PC-9 (cell line): ENCODE results near the gene RAB10.

ENCODE experiments used
- EZH2 ChIP-seq: fragments of 200-600 bp; sonication (generic); IDR thresholded peaks from 2 replicates; pipeline ENCODE4 v1.8.0; 2017; ENCODE audit warnings: antibody characterized with exemption, low read depth
- TF ChIP-seq, protein P1 (sequence below): fragments of 200-600 bp; sonication (generic); conservative IDR thresholded peaks from 2 replicates; pipeline ENCODE4 v1.6.1; 2017; ENCODE audit warnings: mixed run types, antibody characterized with exemption, mild to moderate bottlenecking, moderate library complexity

DNA sequence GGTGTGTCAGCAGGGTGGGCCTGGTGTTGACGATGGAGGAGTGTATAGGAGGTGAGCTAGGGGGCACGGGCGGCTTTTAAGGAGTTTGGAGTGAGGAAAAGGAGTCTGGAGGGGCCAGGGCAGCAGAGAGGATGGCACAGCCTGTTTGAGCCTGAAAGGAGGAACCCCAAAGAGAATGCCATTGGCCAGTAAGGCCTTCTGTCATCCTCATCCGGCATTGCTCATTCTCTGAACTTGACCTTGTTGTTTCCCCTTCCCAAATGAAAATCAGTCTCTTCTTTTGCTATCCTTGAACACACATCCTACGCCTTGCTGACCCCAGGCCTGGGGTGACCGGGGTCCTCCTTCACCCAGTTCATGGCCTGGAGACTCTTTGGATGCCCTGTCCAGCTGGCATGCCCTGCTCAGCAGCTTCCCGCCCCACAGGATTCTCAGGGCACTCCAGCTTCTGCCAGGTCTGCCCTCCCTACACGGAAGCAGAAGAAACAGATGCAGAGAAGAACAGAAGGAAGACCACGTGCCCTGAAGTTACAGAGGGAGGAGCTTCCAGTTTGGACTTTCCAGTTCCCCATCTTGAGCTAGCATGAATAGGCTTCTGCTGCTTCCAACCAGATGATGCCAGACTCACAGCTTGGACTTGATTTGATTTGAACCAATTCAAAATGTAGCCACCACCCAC is 31.1 kb upstream of the RAB10 start:
- TF ChIP-seq, protein P1, sequence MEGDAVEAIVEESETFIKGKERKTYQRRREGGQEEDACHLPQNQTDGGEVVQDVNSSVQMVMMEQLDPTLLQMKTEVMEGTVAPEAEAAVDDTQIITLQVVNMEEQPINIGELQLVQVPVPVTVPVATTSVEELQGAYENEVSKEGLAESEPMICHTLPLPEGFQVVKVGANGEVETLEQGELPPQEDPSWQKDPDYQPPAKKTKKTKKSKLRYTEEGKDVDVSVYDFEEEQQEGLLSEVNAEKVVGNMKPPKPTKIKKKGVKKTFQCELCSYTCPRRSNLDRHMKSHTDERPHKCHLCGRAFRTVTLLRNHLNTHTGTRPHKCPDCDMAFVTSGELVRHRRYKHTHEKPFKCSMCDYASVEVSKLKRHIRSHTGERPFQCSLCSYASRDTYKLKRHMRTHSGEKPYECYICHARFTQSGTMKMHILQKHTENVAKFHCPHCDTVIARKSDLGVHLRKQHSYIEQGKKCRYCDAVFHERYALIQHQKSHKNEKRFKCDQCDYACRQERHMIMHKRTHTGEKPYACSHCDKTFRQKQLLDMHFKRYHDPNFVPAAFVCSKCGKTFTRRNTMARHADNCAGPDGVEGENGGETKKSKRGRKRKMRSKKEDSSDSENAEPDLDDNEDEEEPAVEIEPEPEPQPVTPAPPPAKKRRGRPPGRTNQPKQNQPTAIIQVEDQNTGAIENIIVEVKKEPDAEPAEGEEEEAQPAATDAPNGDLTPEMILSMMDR, result no peak
- TF ChIP-seq EZH2, result no peak
